GM12878 (cell line): ENCODE data around the gene PNLDC1.

Experiments used
- CEBPB ChIP-seq, 2 experiments: fragments of 150-350 bp in 1 of 2; IDR thresholded peaks; 2 replicates each; pipeline ENCODE4 v1.6.1; 2012 to 2014; ENCODE audit warnings: low read depth in 2 of 2, low read length in 2 of 2, borderline replicate concordance in 1 of 2, inconsistent platforms in 1 of 2
- ZBTB33 ChIP-seq: fragments of 450-650 bp; IDR thresholded peaks from 2 replicates; pipeline ENCODE4 v1.6.1; 2017; ENCODE audit warnings: mild to moderate bottlenecking

GRCh38 chr6:159788276-159788675 is 11.8 kb upstream of the PNLDC1 start:
- TF ChIP-seq ZBTB33: no peak
- no peak for TF ChIP-seq CEBPB (IDR thresholded peaks at IDR 0.05; ENCODE audit: borderline replicate concordance in 1 of 2, low read depth in 2 of 2, low read length in 2 of 2)
